Neural progenitor cell (in vitro differentiated cells): ENCODE results near the gene CASP12. TPM values are rescaled to one million over a fixed set of nuclear protein-coding genes. Genes with fewer than 3 reads are reported as not detected.

Source experiments
- DNase-seq: peaks from one replicate; pipeline ENCODE4 v3.0.0-alpha.2; 2016; ENCODE audit warnings: low spot score
- H2AFZ ChIP-seq: fragments of 200-600 bp; sonication (generic); replicated peaks from 2 replicates; pipeline ENCODE4 v1.6.1; 2016; ENCODE audit warnings: antibody characterized with exemption
- H3F3A ChIP-seq: fragments of 200-600 bp; sonication (generic); 2 replicates; pipeline ENCODE4 v1.6.1; 2016; ENCODE audit warnings: antibody characterized with exemption, low read depth
- H3K27ac ChIP-seq: fragments of 200-600 bp; sonication (generic); 2 replicates; pipeline ENCODE4 v1.5.1; 2016; ENCODE audit warnings: mild to moderate bottlenecking
- H3K27me3 ChIP-seq: fragments of 200-600 bp; sonication (generic); 2 replicates; pipeline ENCODE4 v1.6.1; 2016; ENCODE audit warnings: mild to moderate bottlenecking, moderate library complexity
- H3K36me3 ChIP-seq: fragments of 200-600 bp; sonication (generic); 2 replicates; pipeline ENCODE4 v1.5.1; 2016
- H3K4me1 ChIP-seq: fragments of 200-600 bp; sonication (generic); 2 replicates; pipeline ENCODE4 v1.6.1; 2016; ENCODE audit warnings: mixed run types
- H3K4me2 ChIP-seq: fragments of 200-600 bp; sonication (generic); 2 replicates; pipeline ENCODE4 v1.6.1; 2016
- H3K4me3 ChIP-seq: fragments of 200-600 bp; sonication (generic); 2 replicates; pipeline ENCODE4 v1.5.1; 2016
- H3K79me2 ChIP-seq: fragments of 200-600 bp; sonication (generic); 2 replicates; pipeline ENCODE4 v1.6.1; 2016; ENCODE audit warnings: low read depth
- H3K9ac ChIP-seq: fragments of 200-600 bp; sonication (generic); 2 replicates; pipeline ENCODE4 v1.6.1; 2016
- H3K9me3 ChIP-seq: fragments of 200-600 bp; sonication (generic); 2 replicates; pipeline ENCODE4 v1.5.1; 2016; ENCODE audit warnings: low read depth
- H4K20me1 ChIP-seq: fragments of 200-600 bp; sonication (generic); 2 replicates; pipeline ENCODE4 v1.6.1; 2016; ENCODE audit warnings: low read depth
- H3K27ac Mint-ChIP-seq: 3 replicates; pipeline ENCODE4 v1.8.0; 2021; ENCODE audit warnings: mixed read lengths
- H3K27me3 Mint-ChIP-seq: 2 replicates; pipeline ENCODE4 v1.8.0; 2022; ENCODE audit warnings: low read depth, mild to moderate bottlenecking, inconsistent platforms, moderate library complexity, mixed read lengths; ENCODE audit not compliant: insufficient read depth
- H3K36me3 Mint-ChIP-seq: 3 replicates; pipeline ENCODE4 v1.8.0; 2021; ENCODE audit warnings: mixed read lengths
- H3K4me1 Mint-ChIP-seq: 3 replicates; pipeline ENCODE4 v1.8.0; 2021; ENCODE audit warnings: mixed read lengths
- H3K4me3 Mint-ChIP-seq: 3 replicates; pipeline ENCODE4 v1.8.0; 2021; ENCODE audit warnings: mild to moderate bottlenecking, moderate library complexity, mixed read lengths
- H3K9me3 Mint-ChIP-seq: 3 replicates; pipeline ENCODE4 v1.8.0; 2020; ENCODE audit warnings: mixed read lengths
- EZH2 ChIP-seq: fragments of 200-600 bp; sonication (generic); IDR thresholded peaks from 2 replicates; pipeline ENCODE4 v1.6.1; 2017; ENCODE audit warnings: antibody characterized with exemption, mild to moderate bottlenecking, moderate library complexity
- EZH2phosphoT487 ChIP-seq: fragments of 200-600 bp; sonication (generic); IDR thresholded peaks from 2 replicates; pipeline ENCODE4 v1.6.1; 2017; ENCODE audit warnings: antibody characterized with exemption
- total RNA-seq: library from RNA; depleted of rRNA; stranded (reverse); fragments of >200 nt; gene quantifications from 2 replicates; pipeline ENCODE4 v1.2.3, GENCODE V29; 2015; ENCODE audit warnings: low replicate concordance
- TF ChIP-seq, protein P1 (sequence below): fragments of 200-600 bp; sonication (generic); IDR thresholded peaks from 2 replicates; pipeline ENCODE4 v1.5.1; 2017; ENCODE audit warnings: antibody characterized with exemption, mild to moderate bottlenecking

The CASP12 gene
- total RNA-seq, 1 donor from 2014 or later = not detected

DNA sequence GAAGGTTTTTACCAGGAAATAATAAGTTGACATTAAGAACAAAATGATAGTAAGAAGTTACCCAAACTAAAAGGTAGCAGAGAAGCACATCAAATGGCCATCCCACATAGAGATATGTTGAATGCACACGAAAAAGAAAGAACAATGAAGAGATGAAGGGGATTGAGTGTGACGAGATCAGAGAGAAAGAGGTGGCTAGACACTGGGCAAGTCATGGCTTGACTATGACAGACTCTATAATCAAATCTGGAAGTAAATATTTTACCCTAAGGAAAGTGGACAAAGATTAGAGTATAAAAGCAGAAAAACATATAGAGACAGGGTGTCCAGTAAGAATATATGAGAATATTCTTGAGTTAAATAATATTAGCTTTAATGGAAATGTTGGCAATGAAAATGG lies 31.4 kb downstream of the CASP12 start:
- Mint-ChIP-seq H3K36me3 (no peaks in the 10 kb centered on the region), H3K4me1 (peaks cover 3% of the 10 kb centered on the region), H3K27me3 (peaks cover 2% of the 10 kb centered on the region), H3K4me3 (no peak overlapping the region), H3K9me3 (peaks cover 5% of the 10 kb centered on the region), H3K27ac (no peak overlapping the region)
- H3K79me2 ChIP-seq = no peaks in the 10 kb centered on the region
- DNase-seq = no peak
- H3K4me3 ChIP-seq = no peak overlapping the region
- no peak for TF ChIP-seq EZH2phosphoT487
- TF ChIP-seq, protein P1, sequence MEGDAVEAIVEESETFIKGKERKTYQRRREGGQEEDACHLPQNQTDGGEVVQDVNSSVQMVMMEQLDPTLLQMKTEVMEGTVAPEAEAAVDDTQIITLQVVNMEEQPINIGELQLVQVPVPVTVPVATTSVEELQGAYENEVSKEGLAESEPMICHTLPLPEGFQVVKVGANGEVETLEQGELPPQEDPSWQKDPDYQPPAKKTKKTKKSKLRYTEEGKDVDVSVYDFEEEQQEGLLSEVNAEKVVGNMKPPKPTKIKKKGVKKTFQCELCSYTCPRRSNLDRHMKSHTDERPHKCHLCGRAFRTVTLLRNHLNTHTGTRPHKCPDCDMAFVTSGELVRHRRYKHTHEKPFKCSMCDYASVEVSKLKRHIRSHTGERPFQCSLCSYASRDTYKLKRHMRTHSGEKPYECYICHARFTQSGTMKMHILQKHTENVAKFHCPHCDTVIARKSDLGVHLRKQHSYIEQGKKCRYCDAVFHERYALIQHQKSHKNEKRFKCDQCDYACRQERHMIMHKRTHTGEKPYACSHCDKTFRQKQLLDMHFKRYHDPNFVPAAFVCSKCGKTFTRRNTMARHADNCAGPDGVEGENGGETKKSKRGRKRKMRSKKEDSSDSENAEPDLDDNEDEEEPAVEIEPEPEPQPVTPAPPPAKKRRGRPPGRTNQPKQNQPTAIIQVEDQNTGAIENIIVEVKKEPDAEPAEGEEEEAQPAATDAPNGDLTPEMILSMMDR = no peak
- TF ChIP-seq EZH2 = no peak
- no peaks in the 10 kb centered on the region for H3K27me3 ChIP-seq
- no peak overlapping the region for H3K9ac ChIP-seq
- H3F3A ChIP-seq = no peaks in the 10 kb centered on the region
- no peaks in the 10 kb centered on the region for H3K36me3 ChIP-seq
- no peaks in the 10 kb centered on the region for H3K4me1 ChIP-seq
- no peaks in the 10 kb centered on the region for H3K9me3 ChIP-seq
- H3K27ac ChIP-seq = no peak overlapping the region
- no peaks in the 10 kb centered on the region for H4K20me1 ChIP-seq
- H3K4me2 ChIP-seq = no peak overlapping the region
- no peak overlapping the region for H2AFZ ChIP-seq

DNA sequence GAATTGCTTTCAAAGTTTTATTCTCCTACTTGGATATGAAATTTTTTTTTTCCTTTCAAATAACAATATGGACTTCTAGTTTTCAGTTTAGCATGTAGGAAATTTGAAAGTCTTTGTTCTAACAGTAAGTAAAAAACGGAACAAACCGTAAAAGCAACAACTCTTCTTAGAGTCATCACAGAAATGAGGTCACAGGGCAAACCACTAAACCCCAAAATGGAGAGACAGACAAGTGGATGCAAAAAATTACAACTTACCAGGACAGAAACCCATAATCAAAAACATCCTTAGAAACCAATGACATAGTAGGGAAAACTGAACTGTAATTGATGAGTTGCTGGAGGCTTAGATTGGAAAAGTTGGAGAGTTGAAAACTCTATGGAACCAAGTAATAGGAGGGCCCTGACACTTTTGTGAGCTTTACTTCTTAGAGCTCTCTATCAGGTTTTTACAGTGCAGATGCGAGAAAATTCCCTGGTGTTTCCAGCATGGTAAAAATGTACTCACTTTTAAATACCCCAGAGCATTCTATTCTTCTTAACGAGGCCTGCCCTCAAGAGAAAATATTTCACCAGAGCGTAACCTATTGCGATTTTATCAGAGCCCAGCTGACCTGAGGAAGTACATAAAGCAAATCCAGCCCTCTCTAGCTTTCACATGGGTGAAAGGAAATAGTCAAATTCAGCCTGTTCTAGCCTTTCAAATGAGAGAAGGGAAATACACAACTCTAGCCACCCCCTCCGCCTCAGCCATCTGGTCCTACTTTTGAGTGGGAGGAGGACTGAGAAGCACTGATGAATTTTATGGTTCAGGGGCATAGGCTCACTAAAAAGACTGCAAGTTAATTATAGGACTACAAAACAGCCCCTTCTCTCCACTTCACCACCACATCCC lies 39.1 kb downstream of the CASP12 start:
- no peak for DNase-seq
- no peak overlapping the region for H3K4me3 ChIP-seq
- H3F3A ChIP-seq = no peaks in the 10 kb centered on the region
- peaks cover 9% of the 10 kb centered on the region for H3K4me1 Mint-ChIP-seq
- no peaks in the 10 kb centered on the region for H3K27me3 Mint-ChIP-seq
- no peak overlapping the region for H3K9ac ChIP-seq
- no peaks in the 10 kb centered on the region for H3K79me2 ChIP-seq
- H3K4me1 ChIP-seq = no peaks in the 10 kb centered on the region
- no peak overlapping the region for H3K4me2 ChIP-seq
- H3K36me3 Mint-ChIP-seq = no peaks in the 10 kb centered on the region
- H3K27ac ChIP-seq = no peak overlapping the region
- H3K9me3 ChIP-seq = no peaks in the 10 kb centered on the region
- H3K27me3 ChIP-seq = no peaks in the 10 kb centered on the region
- TF ChIP-seq EZH2phosphoT487 (no peak), EZH2 (no peak)
- TF ChIP-seq, protein P1 = no peak
- H2AFZ ChIP-seq = peak overlapping the region; percentile 76
- H3K9me3 Mint-ChIP-seq = no peaks in the 10 kb centered on the region
- H4K20me1 ChIP-seq = no peaks in the 10 kb centered on the region
- H3K36me3 ChIP-seq = no peaks in the 10 kb centered on the region
- H3K27ac Mint-ChIP-seq = peak overlapping the region; percentile 18
- no peak overlapping the region for H3K4me3 Mint-ChIP-seq

DNA sequence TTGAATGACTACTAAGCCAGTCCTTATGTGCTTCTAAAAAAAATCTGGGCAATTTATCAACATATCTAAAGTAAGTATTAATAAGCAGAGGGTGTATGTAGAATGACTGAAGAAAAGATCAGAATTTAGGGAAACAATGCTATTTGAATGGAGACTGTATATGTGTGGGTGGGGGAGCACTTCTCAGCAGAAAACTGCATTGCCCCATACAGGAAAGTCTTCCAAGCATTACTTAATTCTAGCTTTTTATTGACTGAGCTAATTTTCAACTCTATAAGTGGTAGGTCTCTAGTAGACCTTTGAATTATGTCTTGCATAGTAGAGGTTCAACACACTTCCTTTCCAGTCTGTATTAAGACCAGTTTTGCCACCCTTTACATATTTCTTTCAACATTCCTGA lies 41.7 kb downstream of the CASP12 start:
- Mint-ChIP-seq H3K9me3 (no peaks in the 10 kb centered on the region), H3K27ac (no peak overlapping the region), H3K4me1 (peaks cover 9% of the 10 kb centered on the region), H3K4me3 (no peak overlapping the region), H3K27me3 (no peaks in the 10 kb centered on the region), H3K36me3 (no peaks in the 10 kb centered on the region)
- Histone ChIP-seq H3K79me2 (no peaks in the 10 kb centered on the region), H3F3A (no peaks in the 10 kb centered on the region), H3K9ac (no peak overlapping the region), H3K27me3 (no peaks in the 10 kb centered on the region), H3K9me3 (no peaks in the 10 kb centered on the region), H3K27ac (no peak overlapping the region), H3K36me3 (no peaks in the 10 kb centered on the region), H3K4me3 (no peak overlapping the region), H3K4me1 (no peaks in the 10 kb centered on the region), H2AFZ (no peak overlapping the region), H4K20me1 (no peaks in the 10 kb centered on the region), H3K4me2 (no peak overlapping the region)
- DNase-seq = no peak
- TF ChIP-seq, protein P1 = no peak
- TF ChIP-seq EZH2phosphoT487 (no peak), EZH2 (no peak)
